ENCODE results near the gene SGF29.

DNA sequence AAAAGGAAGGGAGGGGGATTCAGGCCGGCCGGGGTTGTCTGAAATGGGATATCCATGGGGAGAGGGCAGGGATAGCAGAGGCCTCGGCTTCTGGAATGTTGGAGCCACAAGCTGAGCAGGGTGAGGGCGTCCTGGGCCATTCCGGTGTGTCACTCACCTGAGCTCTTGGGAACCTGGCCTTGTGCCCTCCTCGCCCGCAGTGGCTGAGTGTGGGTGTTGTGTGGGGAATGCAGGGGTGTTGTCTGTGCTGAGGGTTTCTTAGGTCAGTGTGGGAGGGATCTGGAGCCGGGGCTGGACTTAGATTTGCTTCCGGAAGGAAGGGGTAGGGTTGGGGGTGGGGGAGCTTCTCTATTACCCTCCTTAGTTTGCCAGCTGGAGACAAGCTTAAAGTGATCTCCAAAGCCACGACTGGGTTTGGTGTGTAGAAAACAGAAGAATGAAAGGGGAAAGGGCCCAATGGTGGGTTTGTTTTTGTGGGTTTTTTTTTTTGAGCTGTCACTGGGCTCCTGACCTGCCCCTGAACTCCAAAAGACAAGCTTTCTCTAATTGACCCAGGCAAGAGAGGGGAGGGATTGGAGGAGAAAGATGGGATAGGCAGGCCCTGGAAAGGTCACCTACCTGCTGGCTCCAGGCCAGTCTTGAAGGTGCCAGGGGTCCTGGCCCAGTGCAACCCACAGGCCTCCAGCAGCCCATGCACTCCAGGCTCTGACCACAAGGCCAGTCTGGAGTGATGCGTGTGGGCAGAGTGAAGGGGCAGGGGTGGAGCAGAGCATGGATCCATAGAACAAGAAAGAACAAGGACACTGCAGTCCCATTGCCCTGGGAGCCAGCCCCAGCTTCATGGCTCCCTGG is 43.3 kb downstream of the SGF29 start, which contains the start of gene SULT1A2:
- TF ChIP-seq, protein P1, sequence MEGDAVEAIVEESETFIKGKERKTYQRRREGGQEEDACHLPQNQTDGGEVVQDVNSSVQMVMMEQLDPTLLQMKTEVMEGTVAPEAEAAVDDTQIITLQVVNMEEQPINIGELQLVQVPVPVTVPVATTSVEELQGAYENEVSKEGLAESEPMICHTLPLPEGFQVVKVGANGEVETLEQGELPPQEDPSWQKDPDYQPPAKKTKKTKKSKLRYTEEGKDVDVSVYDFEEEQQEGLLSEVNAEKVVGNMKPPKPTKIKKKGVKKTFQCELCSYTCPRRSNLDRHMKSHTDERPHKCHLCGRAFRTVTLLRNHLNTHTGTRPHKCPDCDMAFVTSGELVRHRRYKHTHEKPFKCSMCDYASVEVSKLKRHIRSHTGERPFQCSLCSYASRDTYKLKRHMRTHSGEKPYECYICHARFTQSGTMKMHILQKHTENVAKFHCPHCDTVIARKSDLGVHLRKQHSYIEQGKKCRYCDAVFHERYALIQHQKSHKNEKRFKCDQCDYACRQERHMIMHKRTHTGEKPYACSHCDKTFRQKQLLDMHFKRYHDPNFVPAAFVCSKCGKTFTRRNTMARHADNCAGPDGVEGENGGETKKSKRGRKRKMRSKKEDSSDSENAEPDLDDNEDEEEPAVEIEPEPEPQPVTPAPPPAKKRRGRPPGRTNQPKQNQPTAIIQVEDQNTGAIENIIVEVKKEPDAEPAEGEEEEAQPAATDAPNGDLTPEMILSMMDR (IDR thresholded peaks at IDR 0.05) = no peak
- no peak for TF ChIP-seq POLR2A (IDR thresholded peaks at IDR 0.05)
